ENCODE results near the gene SNRNP200.

SNRNP200 gene

GRCh38 chr2:96326564-96326963 lies 21.2 kb upstream of the SNRNP200 start:
- Histone ChIP-seq H3K27me3 (ENCODE audit: insufficient read depth, poor library complexity, severe bottlenecking) (peaks cover 3% of the 10 kb centered on the region), H3K4me3 (replicated peaks; ENCODE audit: insufficient read depth, low read length) (no peak overlapping the region), H3K27ac (replicated peaks) (no peak overlapping the region)
- TF ChIP-seq CTCF (IDR thresholded peaks at IDR 0.05; ENCODE audit: insufficient read depth, low read length), result no peak
- no peak for TF ChIP-seq SPI1 (IDR thresholded peaks at IDR 0.05; ENCODE audit: borderline replicate concordance, low read depth)
- no peak for TF ChIP-seq POLR2AphosphoS5 (IDR thresholded peaks at IDR 0.05; ENCODE audit: low read depth)
- no peak for TF ChIP-seq GABPA (IDR thresholded peaks at IDR 0.05; ENCODE audit: low read depth)
- TF ChIP-seq REST (IDR thresholded peaks at IDR 0.05; ENCODE audit: insufficient replicate concordance, low read depth), result no peak
- no peak for DNase-seq (ENCODE audit: low read depth in 1 of 2, low spot score in 1 of 2)

DNA sequence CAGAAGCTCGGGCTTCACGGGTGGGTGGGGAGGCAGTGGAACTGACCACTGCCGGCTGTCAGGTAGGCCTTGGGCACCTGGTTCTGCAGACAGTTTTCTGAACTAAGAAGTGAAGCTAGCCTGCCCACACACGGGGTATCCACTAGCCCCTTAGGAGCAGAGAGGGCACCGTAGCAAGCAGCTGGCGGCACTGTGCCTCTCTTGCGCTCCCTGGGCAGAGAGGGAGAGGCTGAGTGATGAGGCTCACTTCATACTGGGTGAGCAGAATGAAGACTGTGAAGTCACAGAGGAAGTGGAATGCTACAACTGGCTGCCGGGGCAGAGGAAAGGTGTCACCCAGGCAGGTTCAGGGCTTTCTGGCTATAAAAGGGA lies 20.5 kb upstream of the SNRNP200 start:
- no peak for DNase-seq (ENCODE audit: low read depth in 1 of 2, low spot score in 1 of 2)
- Histone ChIP-seq H3K27me3 (ENCODE audit: insufficient read depth, poor library complexity, severe bottlenecking) (peaks cover 6% of the 10 kb centered on the region), H3K4me3 (replicated peaks; ENCODE audit: insufficient read depth, low read length) (no peak overlapping the region), H3K27ac (replicated peaks) (no peak overlapping the region)
- no peak for TF ChIP-seq SPI1 (IDR thresholded peaks at IDR 0.05; ENCODE audit: borderline replicate concordance, low read depth)
- no peak for TF ChIP-seq POLR2AphosphoS5 (IDR thresholded peaks at IDR 0.05; ENCODE audit: low read depth)
- no peak for TF ChIP-seq REST (IDR thresholded peaks at IDR 0.05; ENCODE audit: insufficient replicate concordance, low read depth)
- TF ChIP-seq GABPA (IDR thresholded peaks at IDR 0.05; ENCODE audit: low read depth), result no peak
- no peak for TF ChIP-seq CTCF (IDR thresholded peaks at IDR 0.05; ENCODE audit: insufficient read depth, low read length)

GRCh38 chr2:96325041-96325883 lies 19.9 kb upstream of the SNRNP200 start, which contains the start of gene ITPRIPL1:
ITPRIPL1 (plus strand) TSS chr2:96325317; CDS start chr2:96325840, 523 bp downstream.
- H3K27ac ChIP-seq (replicated peaks), result no peak within 1 kb of the TSS
- TF ChIP-seq CTCF (IDR thresholded peaks at IDR 0.05; ENCODE audit: insufficient read depth, low read length), result no peak
- TF ChIP-seq GABPA (IDR thresholded peaks at IDR 0.05; ENCODE audit: low read depth), result no peak
- TF ChIP-seq POLR2AphosphoS5 (IDR thresholded peaks at IDR 0.05; ENCODE audit: low read depth), result no peak
- no peak for TF ChIP-seq REST (IDR thresholded peaks at IDR 0.05; ENCODE audit: insufficient replicate concordance, low read depth)
- no peak for TF ChIP-seq SPI1 (IDR thresholded peaks at IDR 0.05; ENCODE audit: borderline replicate concordance, low read depth)
- H3K4me3 ChIP-seq (replicated peaks; ENCODE audit: insufficient read depth, low read length), result no peak within 1 kb of the TSS
- DNase-seq (ENCODE audit: low read depth in 1 of 2, low spot score in 1 of 2), result no peak
- H3K27me3 ChIP-seq (ENCODE audit: insufficient read depth, poor library complexity, severe bottlenecking), result peaks cover 6% of the 10 kb centered on the region

All from HL-60 (cell line).